Mesenteric fat pad (tissue), 1 donor: ENCODE measurements around the gene DENND5B. TPM values are rescaled to one million over a fixed set of nuclear protein-coding genes. Genes with fewer than 3 reads are reported as not detected.
"Not testable (repeated sequence)": the region's sequence is repeated elsewhere in the genome, so short reads cannot be mapped to it uniquely, and the experiment has no call there.

Experiments
- DNase-seq: peaks from one replicate; pipeline ENCODE4 v3.0.0-alpha.2; 2020; ENCODE audit warnings: low spot score
- long read RNA-seq: library from polyadenylated mRNA; unstranded; transcript quantifications from one replicate; pipeline ENCODE4 v2.0.0, GENCODE V29; 2020
- total RNA-seq: library from RNA; stranded (reverse); fragmentation: NEBNext Ultra II Directional; extraction: Animal tissue kit (Norgen Biotek cat#: 25700); gene quantifications from one replicate; pipeline ENCODE4 v1.2.1, GENCODE V29; 2021
- donor health status: DM: yes; HTN: yes; CAD: no.

The DENND5B gene
- total RNA-seq = 15.4 TPM
- long read RNA-seq, partial matches to known transcripts = 0 of 8 reads
- long read RNA-seq, other reads (novel, unspliced or antisense) = 8 of 8 reads

- peak; percentile 91 for DNase-seq
These were observed at the start of gene DENND5B for GRCh38 chr12:31590642-31591379. DENND5B (minus strand) TSS chr12:31591136; CDS start chr12:31590832, 304 bp downstream.

GRCh38 chr12:31634620-31635019 lies 43.7 kb upstream of the DENND5B start:
- no peak for DNase-seq

GRCh38 chr12:31633464-31633863 lies 42.5 kb upstream of the DENND5B start:
- DNase-seq = no peak

- no peak for DNase-seq
These were observed 40.9 kb upstream of the DENND5B start for GRCh38 chr12:31631809-31632208.

GRCh38 chr12:31631023-31631724 lies 40.2 kb upstream of the DENND5B start:
- no peak for DNase-seq

GRCh38 chr12:31629756-31630732 lies 39.1 kb upstream of the DENND5B start:
- no peak for DNase-seq

GRCh38 chr12:31627456-31628054 lies 36.6 kb upstream of the DENND5B start:
- no peak for DNase-seq

- no peak for DNase-seq
These were observed 35.5 kb upstream of the DENND5B start for GRCh38 chr12:31626270-31626995.

GRCh38 chr12:31622038-31622437 lies 31.1 kb upstream of the DENND5B start:
- DNase-seq = no peak

- DNase-seq = no peak
These were observed 29.4 kb upstream of the DENND5B start for GRCh38 chr12:31620311-31620710.

GRCh38 chr12:31618228-31619025 lies 27.5 kb upstream of the DENND5B start:
- no peak for DNase-seq

GRCh38 chr12:31612819-31613218 lies 21.9 kb upstream of the DENND5B start:
- no peak for DNase-seq

GRCh38 chr12:31608299-31608698 lies 17.4 kb upstream of the DENND5B start:
- not testable (repeated sequence) for DNase-seq

GRCh38 chr12:31605531-31605930 lies 14.6 kb upstream of the DENND5B start:
- no peak for DNase-seq

- DNase-seq = no peak
These were observed 12.6 kb upstream of the DENND5B start for GRCh38 chr12:31603546-31604009.

- no peak for DNase-seq
These were observed 9.8 kb upstream of the DENND5B start for GRCh38 chr12:31600750-31601149.

- DNase-seq = no peak
These were observed 9.3 kb upstream of the DENND5B start for GRCh38 chr12:31600252-31600651.

- DNase-seq = no peak
These were observed 8.1 kb upstream of the DENND5B start for GRCh38 chr12:31599053-31599452.

- DNase-seq = no peak
These were observed 6.1 kb upstream of the DENND5B start for GRCh38 chr12:31597066-31597465.
